Activated CD8-positive, alpha-beta memory T cell treated with anti-CD3 and anti-CD28 coated beads, Interleukin-2, amount 50 U/mL, for 4 hours (primary cell): ENCODE measurements around the gene TEX22.

Source experiments
- DNase-seq: peaks from one replicate; pipeline ENCODE4 v3.0.0-alpha.2; 2020

TEX22 gene

GRCh38 chr14:105385322-105385637, 13.1 kb upstream of the TEX22 start:
- no peak for DNase-seq

GRCh38 chr14:105385698-105386365, 12.5 kb upstream of the TEX22 start:
- no peak for DNase-seq

GRCh38 chr14:105386581-105387529, 11.5 kb upstream of the TEX22 start:
- DNase-seq = no peak

GRCh38 chr14:105387530-105387922, 10.8 kb upstream of the TEX22 start:
- DNase-seq = no peak

GRCh38 chr14:105388110-105388951, 10.0 kb upstream of the TEX22 start:
- DNase-seq = no peak

- DNase-seq = no peak
Observed at GRCh38 chr14:105388976-105389375, 9.4 kb upstream of the TEX22 start.

- no peak for DNase-seq
Observed at GRCh38 chr14:105389534-105389933, 8.8 kb upstream of the TEX22 start.

- DNase-seq = no peak
Observed at GRCh38 chr14:105389976-105390848, 8.1 kb upstream of the TEX22 start.

GRCh38 chr14:105390849-105391500, 7.4 kb upstream of the TEX22 start:
- DNase-seq = no peak

GRCh38 chr14:105391541-105391940, 6.8 kb upstream of the TEX22 start:
- DNase-seq = no peak

- no peak for DNase-seq
Observed at GRCh38 chr14:105392131-105393090, 5.9 kb upstream of the TEX22 start.

GRCh38 chr14:105393151-105393550, 5.2 kb upstream of the TEX22 start:
- no peak for DNase-seq

GRCh38 chr14:105394714-105395537, 3.4 kb upstream of the TEX22 start:
- no peak for DNase-seq

GRCh38 chr14:105395538-105395854, 2.8 kb upstream of the TEX22 start:
- no peak for DNase-seq

- DNase-seq = no peak
Observed at GRCh38 chr14:105397350-105397931, 897 bp upstream of the TEX22 start.

- DNase-seq = no peak
Observed at GRCh38 chr14:105398726-105399465, 558 bp downstream of the TEX22 start.

GRCh38 chr14:105399466-105399775, 1.1 kb downstream of the TEX22 start:
- DNase-seq = no peak

- no peak for DNase-seq
Observed at GRCh38 chr14:105400016-105400415, 1.7 kb downstream of the TEX22 start.

- DNase-seq = no peak
Observed at GRCh38 chr14:105401699-105402098, 3.4 kb downstream of the TEX22 start.
